ENCODE results near the gene ST6GALNAC4. TPM values are rescaled to one million over a fixed set of nuclear protein-coding genes. Genes with fewer than 3 reads are reported as not detected.
A peak's percentile ranks its signal among the peaks of the same experiment; 100 is the strongest.

The ST6GALNAC4 gene
- total and polyA plus RNA-seq, 4 donors = 24.6 to 96.2 (median 55.0) TPM

DNA sequence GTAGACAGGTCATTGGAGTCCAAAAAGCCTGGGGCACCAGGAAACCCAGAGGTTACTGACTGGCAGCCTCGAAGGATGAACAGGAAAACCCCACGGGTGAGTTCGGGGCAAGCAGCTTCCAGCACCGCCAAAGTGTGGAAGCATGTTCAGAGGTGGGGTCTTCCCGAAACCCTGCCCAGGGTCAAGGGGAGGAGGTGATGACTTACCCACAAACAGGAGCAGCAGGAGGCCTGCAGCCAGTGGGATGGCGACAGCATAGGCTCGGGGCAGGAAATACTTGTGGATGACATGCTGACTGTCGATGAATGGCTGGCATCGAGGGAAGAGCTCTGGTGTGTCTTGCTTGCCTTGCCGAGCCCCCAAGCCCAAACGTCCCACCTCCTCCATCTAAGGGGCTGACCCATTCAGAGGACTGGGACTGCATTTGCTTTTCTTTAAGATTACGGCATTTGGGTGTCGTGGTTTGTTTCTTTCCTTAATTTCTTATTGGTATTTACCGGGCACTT lies 19.6 kb upstream of the ST6GALNAC4 start:
- Histone ChIP-seq H3K9me3 (ENCODE audit: control insufficient read depth in 4 of 4, insufficient read depth in 3 of 4, low read length in 3 of 4) (no peaks in the 10 kb centered on the region), H3K4me1 (ENCODE audit: control insufficient read depth in 5 of 5, insufficient read depth in 5 of 5, low read length in 5 of 5) (peaks cover 0 to 33% (median 12%) of the 10 kb centered on the region in 5 donors), H3K27ac (ENCODE audit: low read depth in 1 of 2, low read length in 1 of 2) (no peak overlapping the region), H3K36me3 (ENCODE audit: control insufficient read depth in 4 of 4, insufficient read depth in 4 of 4, low read length in 4 of 4) (peaks cover 0 to 14% (median 3%) of the 10 kb centered on the region in 4 donors), H3K27me3 (ENCODE audit: control insufficient read depth in 3 of 3, insufficient read depth in 3 of 3, low read length in 2 of 3) (no peaks in the 10 kb centered on the region), H3K4me3 (no peak overlapping the region), H3K9ac (ENCODE audit: insufficient read depth in 1 of 2, low read length in 2 of 2) (no peak overlapping the region)
- TF ChIP-seq, protein P1, sequence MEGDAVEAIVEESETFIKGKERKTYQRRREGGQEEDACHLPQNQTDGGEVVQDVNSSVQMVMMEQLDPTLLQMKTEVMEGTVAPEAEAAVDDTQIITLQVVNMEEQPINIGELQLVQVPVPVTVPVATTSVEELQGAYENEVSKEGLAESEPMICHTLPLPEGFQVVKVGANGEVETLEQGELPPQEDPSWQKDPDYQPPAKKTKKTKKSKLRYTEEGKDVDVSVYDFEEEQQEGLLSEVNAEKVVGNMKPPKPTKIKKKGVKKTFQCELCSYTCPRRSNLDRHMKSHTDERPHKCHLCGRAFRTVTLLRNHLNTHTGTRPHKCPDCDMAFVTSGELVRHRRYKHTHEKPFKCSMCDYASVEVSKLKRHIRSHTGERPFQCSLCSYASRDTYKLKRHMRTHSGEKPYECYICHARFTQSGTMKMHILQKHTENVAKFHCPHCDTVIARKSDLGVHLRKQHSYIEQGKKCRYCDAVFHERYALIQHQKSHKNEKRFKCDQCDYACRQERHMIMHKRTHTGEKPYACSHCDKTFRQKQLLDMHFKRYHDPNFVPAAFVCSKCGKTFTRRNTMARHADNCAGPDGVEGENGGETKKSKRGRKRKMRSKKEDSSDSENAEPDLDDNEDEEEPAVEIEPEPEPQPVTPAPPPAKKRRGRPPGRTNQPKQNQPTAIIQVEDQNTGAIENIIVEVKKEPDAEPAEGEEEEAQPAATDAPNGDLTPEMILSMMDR (IDR thresholded peaks at IDR 0.05; ENCODE audit: control extremely low read depth, extremely low read depth) = no peak
- DNase-seq (no peak), ATAC-seq (ENCODE audit: insufficient read depth, low FRiP score) (no peak)
- WGBS, 2 donors = 71 to 76% methylated on average over 14 of the region's 14 CpGs

DNA sequence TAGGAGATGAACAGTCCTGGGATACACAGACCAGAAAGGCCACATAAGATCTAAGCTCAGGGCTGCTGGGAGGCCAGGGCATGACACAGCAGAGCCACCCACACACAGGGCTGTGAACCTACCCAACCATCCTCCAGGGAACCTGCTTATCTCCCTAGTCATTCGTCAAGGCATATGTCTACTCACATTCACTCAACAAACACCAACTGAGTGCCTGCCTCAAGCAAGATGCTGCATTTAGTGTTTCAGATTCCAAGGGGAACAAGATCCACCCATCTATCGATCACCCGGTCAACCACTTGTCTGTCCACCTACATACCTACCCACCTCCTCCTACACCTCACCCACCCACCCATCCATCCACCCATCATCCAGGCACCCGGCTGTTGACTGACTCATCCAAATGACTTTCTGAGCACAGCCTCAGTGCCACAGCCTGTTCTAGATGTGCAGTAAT lies 19.0 kb upstream of the ST6GALNAC4 start:
- H3K4me3 ChIP-seq = no peak overlapping the region
- ATAC-seq (ENCODE audit: insufficient read depth, low FRiP score) (no peak), DNase-seq (no peak)
- no peaks in the 10 kb centered on the region for H3K27me3 ChIP-seq (ENCODE audit: control insufficient read depth in 3 of 3, insufficient read depth in 3 of 3, low read length in 2 of 3)
- H3K4me1 ChIP-seq (ENCODE audit: control insufficient read depth in 5 of 5, insufficient read depth in 5 of 5, low read length in 5 of 5) = peaks cover 0 to 39% (median 13%) of the 10 kb centered on the region in 5 donors
- H3K9ac ChIP-seq (ENCODE audit: insufficient read depth in 1 of 2, low read length in 2 of 2) = peak overlapping the region in 1 of 2 donors; percentile 7
- H3K9me3 ChIP-seq (ENCODE audit: control insufficient read depth in 4 of 4, insufficient read depth in 3 of 4, low read length in 3 of 4) = no peaks in the 10 kb centered on the region
- peaks cover 0 to 10% (median 3%) of the 10 kb centered on the region in 4 donors for H3K36me3 ChIP-seq (ENCODE audit: control insufficient read depth in 4 of 4, insufficient read depth in 4 of 4, low read length in 4 of 4)
- H3K27ac ChIP-seq (ENCODE audit: low read depth in 1 of 2, low read length in 1 of 2) = no peak overlapping the region
- TF ChIP-seq, protein P1 (IDR thresholded peaks at IDR 0.05; ENCODE audit: control extremely low read depth, extremely low read depth) = no peak
- WGBS, 2 donors = 79 to 87% methylated on average over 4 of the region's 4 CpGs

DNA sequence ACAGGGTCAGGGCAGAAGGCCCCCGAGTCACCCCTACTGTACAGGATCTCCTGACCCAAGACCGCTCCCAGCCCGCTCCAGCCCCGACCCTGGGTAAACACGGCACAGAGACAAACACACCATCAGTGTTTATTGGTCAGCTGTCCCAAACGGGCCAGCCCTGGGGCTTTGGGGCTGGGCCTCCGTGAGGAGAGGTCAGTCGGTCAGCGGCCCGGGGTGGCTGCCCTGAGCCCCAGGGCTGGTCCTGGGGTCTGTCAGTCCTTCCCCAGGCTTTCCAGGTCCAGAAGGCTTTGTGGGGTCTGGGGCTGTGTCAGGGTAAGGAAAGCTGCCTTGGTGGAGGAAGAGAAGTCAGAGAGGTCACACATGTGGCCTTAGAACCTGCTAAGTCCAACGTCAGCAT lies 18.1 kb upstream of the ST6GALNAC4 start:
- DNase-seq (no peak), ATAC-seq (ENCODE audit: insufficient read depth, low FRiP score) (no peak)
- Histone ChIP-seq H3K36me3 (ENCODE audit: control insufficient read depth in 4 of 4, insufficient read depth in 4 of 4, low read length in 4 of 4) (peaks cover 0 to 8% (median 3%) of the 10 kb centered on the region in 4 donors), H3K9me3 (ENCODE audit: control insufficient read depth in 4 of 4, insufficient read depth in 3 of 4, low read length in 3 of 4) (no peaks in the 10 kb centered on the region), H3K9ac (ENCODE audit: insufficient read depth in 1 of 2, low read length in 2 of 2) (no peak overlapping the region), H3K27me3 (ENCODE audit: control insufficient read depth in 3 of 3, insufficient read depth in 3 of 3, low read length in 2 of 3) (no peaks in the 10 kb centered on the region), H3K4me1 (ENCODE audit: control insufficient read depth in 5 of 5, insufficient read depth in 5 of 5, low read length in 5 of 5) (peaks cover 0 to 44% (median 14%) of the 10 kb centered on the region in 5 donors), H3K4me3 (no peak overlapping the region), H3K27ac (ENCODE audit: low read depth in 1 of 2, low read length in 1 of 2) (no peak overlapping the region)
- WGBS, 2 donors = 73 to 75% methylated on average over 11 of the region's 11 CpGs
- TF ChIP-seq, protein P1 (IDR thresholded peaks at IDR 0.05; ENCODE audit: control extremely low read depth, extremely low read depth) = no peak

DNA sequence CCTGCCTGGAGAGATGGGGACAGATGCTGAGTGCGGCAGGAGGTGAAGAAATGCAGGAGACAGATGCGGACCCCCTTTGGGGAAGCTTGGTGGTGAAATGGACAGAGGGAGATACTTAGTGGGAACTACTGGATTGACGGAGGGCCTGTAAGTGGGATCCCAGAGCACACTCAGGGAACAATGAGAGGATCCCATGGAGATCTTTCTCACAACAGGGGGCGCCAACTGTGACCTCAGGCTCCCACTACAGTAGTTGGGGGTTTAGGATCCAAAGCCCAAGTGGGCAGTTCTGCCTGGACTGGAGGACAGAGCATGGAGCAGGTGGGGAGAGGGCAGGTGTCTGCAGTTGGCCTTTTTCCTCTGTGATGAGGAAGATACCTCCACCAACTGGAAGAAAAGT lies 17.4 kb upstream of the ST6GALNAC4 start:
- H3K4me3 ChIP-seq = no peak overlapping the region
- peaks cover 0 to 8% (median 3%) of the 10 kb centered on the region in 4 donors for H3K36me3 ChIP-seq (ENCODE audit: control insufficient read depth in 4 of 4, insufficient read depth in 4 of 4, low read length in 4 of 4)
- no peak overlapping the region for H3K27ac ChIP-seq (ENCODE audit: low read depth in 1 of 2, low read length in 1 of 2)
- WGBS, 2 donors = 94% methylated on average over 4 of the region's 4 CpGs
- DNase-seq = no peak
- H3K4me1 ChIP-seq (ENCODE audit: control insufficient read depth in 5 of 5, insufficient read depth in 5 of 5, low read length in 5 of 5) = peaks cover 0 to 44% (median 14%) of the 10 kb centered on the region in 5 donors
- H3K27me3 ChIP-seq (ENCODE audit: control insufficient read depth in 3 of 3, insufficient read depth in 3 of 3, low read length in 2 of 3) = peaks cover 0 to 4% (median 0%) of the 10 kb centered on the region in 3 donors
- ATAC-seq (ENCODE audit: insufficient read depth, low FRiP score) = no peak
- H3K9ac ChIP-seq (ENCODE audit: insufficient read depth in 1 of 2, low read length in 2 of 2) = no peak overlapping the region
- TF ChIP-seq, protein P1 (IDR thresholded peaks at IDR 0.05; ENCODE audit: control extremely low read depth, extremely low read depth) = no peak
- H3K9me3 ChIP-seq (ENCODE audit: control insufficient read depth in 4 of 4, insufficient read depth in 3 of 4, low read length in 3 of 4) = no peaks in the 10 kb centered on the region

All from lung (tissue), 12 donors.